GM12875 (cell line): Measurements from ENCODE around the gene VAPB.

ENCODE experiments used
- H3K4me3 ChIP-seq: one replicate; pipeline ENCODE4 v1.5.1; 2011; ENCODE audit warnings: low read depth, low read length, control low read depth
- TF ChIP-seq, protein P1 (sequence below): IDR thresholded peaks from 2 replicates; pipeline ENCODE4 v1.5.1; 2011; ENCODE audit warnings: low read depth, mild to moderate bottlenecking, control low read depth, inconsistent platforms, low read length, moderate library complexity, borderline replicate concordance; ENCODE audit not compliant: insufficient read depth

Gene VAPB

DNA sequence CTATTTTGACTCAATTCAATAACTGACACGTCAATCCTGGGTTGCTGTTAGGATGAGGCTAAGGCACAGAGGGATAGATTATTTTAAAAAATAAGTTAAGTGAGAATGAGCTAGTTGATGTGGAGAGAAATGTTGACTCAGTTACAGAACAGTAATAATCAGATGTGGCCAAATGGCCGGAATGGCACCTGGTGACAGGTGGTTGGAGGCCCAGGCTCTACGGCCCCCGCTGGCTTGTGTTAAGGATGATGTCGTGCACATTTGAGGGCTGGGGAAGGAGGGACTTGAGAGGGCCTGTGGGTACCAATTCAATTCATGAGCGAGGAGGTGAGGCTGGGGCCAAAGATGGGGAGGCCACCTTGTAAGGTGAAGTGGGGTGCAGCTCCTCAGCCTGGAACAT is 94.4 kb downstream of the VAPB start:
- TF ChIP-seq, protein P1, sequence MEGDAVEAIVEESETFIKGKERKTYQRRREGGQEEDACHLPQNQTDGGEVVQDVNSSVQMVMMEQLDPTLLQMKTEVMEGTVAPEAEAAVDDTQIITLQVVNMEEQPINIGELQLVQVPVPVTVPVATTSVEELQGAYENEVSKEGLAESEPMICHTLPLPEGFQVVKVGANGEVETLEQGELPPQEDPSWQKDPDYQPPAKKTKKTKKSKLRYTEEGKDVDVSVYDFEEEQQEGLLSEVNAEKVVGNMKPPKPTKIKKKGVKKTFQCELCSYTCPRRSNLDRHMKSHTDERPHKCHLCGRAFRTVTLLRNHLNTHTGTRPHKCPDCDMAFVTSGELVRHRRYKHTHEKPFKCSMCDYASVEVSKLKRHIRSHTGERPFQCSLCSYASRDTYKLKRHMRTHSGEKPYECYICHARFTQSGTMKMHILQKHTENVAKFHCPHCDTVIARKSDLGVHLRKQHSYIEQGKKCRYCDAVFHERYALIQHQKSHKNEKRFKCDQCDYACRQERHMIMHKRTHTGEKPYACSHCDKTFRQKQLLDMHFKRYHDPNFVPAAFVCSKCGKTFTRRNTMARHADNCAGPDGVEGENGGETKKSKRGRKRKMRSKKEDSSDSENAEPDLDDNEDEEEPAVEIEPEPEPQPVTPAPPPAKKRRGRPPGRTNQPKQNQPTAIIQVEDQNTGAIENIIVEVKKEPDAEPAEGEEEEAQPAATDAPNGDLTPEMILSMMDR, result no peak
- H3K4me3 ChIP-seq, result no peak overlapping the region

DNA sequence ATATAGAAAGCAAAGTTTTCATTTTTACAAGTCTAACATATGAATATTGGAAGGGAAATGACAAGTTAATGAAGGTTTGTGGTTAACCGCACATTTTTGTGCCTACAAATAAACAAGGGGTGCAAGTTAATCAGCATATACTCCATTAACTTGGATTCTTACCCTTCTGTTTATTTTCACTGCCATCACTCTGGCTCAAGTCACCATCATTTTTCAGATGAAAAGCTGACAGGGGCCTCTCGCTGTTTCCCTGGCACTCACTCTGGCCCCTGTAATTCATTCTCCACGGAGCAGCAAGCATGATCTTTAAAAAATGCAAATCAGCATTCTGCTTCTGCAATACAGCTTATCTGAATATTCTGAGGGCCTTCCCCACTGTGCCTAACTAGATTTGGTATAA is 96.4 kb downstream of the VAPB start:
- no peak overlapping the region for H3K4me3 ChIP-seq
- TF ChIP-seq, protein P1, result no peak

DNA sequence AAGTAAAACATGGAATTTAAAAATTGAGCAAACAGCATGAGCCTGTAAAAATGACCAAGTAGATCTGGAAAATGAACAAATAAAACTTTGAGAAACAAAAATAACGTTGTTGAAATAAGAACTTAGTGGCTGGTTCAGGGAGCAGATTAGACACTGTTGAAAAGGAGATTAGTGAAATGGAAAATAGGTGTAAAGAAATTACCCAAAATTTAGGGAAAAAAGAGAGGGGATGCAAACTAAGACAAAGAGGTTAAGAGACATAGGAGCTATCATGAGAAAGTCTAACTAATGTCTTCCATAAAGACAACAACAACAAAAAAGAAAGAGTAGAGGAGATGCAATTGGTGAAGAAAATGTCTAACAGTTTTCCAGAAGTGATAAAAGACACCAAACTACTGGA is 97.2 kb downstream of the VAPB start:
- TF ChIP-seq, protein P1, result no peak
- no peak overlapping the region for H3K4me3 ChIP-seq

DNA sequence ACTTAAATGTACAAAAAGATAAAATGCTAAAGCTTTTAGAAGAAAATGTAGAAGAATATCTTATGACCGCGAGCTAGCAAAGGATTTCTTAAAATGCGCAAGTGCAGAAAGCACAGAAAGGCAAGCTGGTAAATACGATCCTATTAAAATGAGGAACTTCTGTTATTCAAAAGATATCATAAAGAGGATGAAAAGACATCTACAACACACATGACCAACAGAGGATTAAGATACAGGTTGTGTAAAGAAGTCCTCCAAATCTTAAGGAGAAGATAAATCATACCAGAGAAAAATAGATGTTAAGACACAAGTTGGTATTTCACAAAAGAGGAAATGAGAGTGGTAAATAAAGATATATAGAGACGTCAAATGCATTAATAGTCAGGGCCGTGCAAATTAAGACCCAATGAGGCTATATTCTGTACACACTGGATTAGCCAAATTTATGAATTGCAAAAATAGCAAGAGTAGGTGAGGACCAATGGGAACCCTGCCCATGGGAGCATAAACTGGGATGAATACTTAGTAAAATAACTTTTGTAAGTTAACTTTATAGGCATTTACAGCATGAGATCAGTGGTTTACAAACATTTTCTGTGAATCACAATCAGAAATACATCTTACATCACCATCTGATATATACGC is 103.2 kb downstream of the VAPB start:
- H3K4me3 ChIP-seq, result no peak overlapping the region
- TF ChIP-seq, protein P1, result no peak

DNA sequence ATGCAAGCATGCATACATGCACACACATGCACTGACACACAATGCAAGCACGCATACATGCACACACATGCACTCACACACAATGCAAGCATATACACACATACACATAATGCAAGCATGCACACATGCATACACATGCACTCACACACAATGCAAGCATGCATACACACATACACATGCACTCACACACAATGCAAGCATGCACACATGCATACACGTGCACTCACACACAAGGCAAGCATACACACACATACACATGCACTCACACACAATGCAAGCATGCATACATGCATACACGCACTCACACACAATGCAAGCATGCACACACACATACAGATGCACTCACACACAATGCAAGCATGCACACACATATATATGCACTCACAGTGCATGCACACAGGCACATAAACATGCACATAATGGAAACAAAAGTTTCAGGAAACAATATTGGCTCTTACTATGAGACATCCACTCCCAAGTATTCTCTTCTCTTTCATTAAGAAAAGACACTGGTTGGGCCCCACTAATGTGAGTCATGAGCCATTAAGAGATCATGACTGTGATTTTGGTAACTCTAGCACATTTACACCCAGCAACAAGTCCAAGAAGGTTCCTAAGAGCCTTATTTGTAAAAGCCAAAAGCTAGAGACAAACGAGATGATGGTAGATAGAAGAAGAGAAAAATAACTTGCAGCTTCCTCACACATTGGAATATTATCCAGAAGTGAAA is 103.9 kb downstream of the VAPB start:
- TF ChIP-seq, protein P1, result no peak
- no peak overlapping the region for H3K4me3 ChIP-seq

DNA sequence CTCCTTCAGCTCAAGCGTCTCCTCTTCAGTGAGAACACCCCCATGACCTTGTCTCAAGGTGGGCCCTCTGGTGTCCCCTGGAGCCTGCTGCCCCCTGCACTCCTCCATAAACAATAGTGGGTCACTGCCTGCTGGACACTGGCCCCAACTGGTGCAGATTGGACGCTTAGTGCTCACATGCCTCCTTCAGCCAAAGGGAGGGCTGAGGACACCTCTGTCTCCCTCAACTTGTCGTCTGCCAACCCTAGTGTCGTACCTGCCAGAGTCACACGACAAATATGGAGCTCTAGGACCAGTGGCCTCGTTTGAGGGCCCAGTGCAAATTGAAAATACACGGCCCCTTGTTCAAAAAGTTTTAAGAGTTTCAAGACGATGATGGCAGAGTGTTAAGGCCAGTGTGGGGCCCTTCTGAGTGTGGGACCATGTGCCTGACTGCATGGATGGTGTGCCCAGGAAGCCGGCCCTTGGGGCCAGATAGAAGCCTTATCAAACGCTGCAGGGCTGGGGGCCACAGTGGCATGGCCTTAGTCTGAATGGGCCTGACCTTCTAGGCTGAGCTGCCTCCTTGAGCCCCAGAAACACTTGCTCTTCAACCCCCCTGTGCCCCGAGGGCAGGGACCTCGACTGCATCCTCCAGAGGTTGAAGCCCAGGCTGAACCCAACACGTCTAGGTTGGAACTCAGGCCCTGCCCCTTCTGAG is 106.0 kb downstream of the VAPB start:
- no peak overlapping the region for H3K4me3 ChIP-seq
- TF ChIP-seq, protein P1, result no peak
